Measurements from ENCODE around the gene CXCR1. TPM values are rescaled to one million over a fixed set of nuclear protein-coding genes. Genes with fewer than 3 reads are reported as not detected.
A peak's percentile ranks its signal among the peaks of the same experiment; 100 is the strongest.

Gene CXCR1
- total and polyA plus RNA-seq, 7 donors, result 0.07 to 1.2 (median 0.46) TPM; not detected in 4

GRCh38 chr2:218168635-218169462 lies 2.1 kb upstream of the CXCR1 start:
- Histone ChIP-seq H3K4me1 (peaks cover 0 to 10% (median 0%) of the 10 kb centered on the region in 4 donors), H3K4me3 (no peak overlapping the region), H3K27me3 (no peaks in the 10 kb centered on the region), H3K9me3 (no peaks in the 10 kb centered on the region), H3K36me3 (no peaks in the 10 kb centered on the region), H3K27ac (no peak overlapping the region)
- WGBS, 2 donors, result 49 to 58% methylated on average over 9 of the region's 9 CpGs
- intact Hi-C loops (cut with DNase I), result no loop called here
- peak; percentile 75 for DNase-seq
- peak; percentile 26 to 63 (median 34) for TF ChIP-seq CTCF (IDR thresholded peaks at IDR 0.05)
- TF ChIP-seq POLR2A (IDR thresholded peaks at IDR 0.05), result no peak

DNA sequence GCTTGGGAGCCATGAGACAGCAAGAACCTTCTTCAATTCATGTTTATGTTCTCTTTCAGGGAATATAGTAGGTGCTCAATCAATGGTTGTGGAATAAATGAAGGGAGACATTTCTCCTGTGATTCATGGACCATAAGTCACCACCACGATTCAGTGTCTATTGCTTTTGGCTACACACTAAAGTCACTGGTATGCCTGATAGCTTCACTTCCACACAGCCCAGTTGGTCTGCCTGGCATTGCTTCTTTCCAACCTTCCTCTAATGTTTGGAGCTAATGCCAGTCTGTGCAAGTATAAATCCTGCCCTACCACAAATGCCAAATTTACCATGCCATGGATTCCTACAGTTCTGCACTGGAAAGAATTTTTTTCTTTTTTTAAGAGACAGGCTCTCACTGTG lies 1.3 kb upstream of the CXCR1 start:
- no peaks in the 10 kb centered on the region for H3K36me3 ChIP-seq
- 82 to 90% methylated on average over 1 of the region's 1 CpG for WGBS, 2 donors

GRCh38 chr2:218162814-218163213 lies 3.9 kb downstream of the CXCR1 start:
- WGBS, 2 donors, result 82 to 98% methylated on average over 1 of the region's 1 CpG
- H3K27ac ChIP-seq, result no peak overlapping the region
- H3K9me3 ChIP-seq, result no peaks in the 10 kb centered on the region
- no peaks in the 10 kb centered on the region for H3K27me3 ChIP-seq
- TF ChIP-seq POLR2A (IDR thresholded peaks at IDR 0.05) (no peak), EP300 (IDR thresholded peaks at IDR 0.05) (no peak), CTCF (IDR thresholded peaks at IDR 0.05) (no peak), POLR2AphosphoS5 (IDR thresholded peaks at IDR 0.05) (no peak)
- intact Hi-C loops (cut with DNase I), result no loop called here
- no peaks in the 10 kb centered on the region for H3K36me3 ChIP-seq
- H3K4me3 ChIP-seq, result no peak overlapping the region
- no peak for DNase-seq
- no peaks in the 10 kb centered on the region for H3K4me1 ChIP-seq

More for the DNA sequence above, 1.3 kb upstream of the CXCR1 start:
- intact Hi-C loops (cut with DNase I), result no loop called here
- H3K9me3 ChIP-seq, result no peaks in the 10 kb centered on the region
- no peak for TF ChIP-seq POLR2A (IDR thresholded peaks at IDR 0.05)
- TF ChIP-seq CTCF (IDR thresholded peaks at IDR 0.05), result no peak
- TF ChIP-seq POLR2AphosphoS5 (IDR thresholded peaks at IDR 0.05), result no peak
- TF ChIP-seq EP300 (IDR thresholded peaks at IDR 0.05), result no peak
- H3K4me1 ChIP-seq, result peaks cover 0 to 10% (median 0%) of the 10 kb centered on the region in 4 donors
- H3K4me3 ChIP-seq, result no peak overlapping the region
- no peaks in the 10 kb centered on the region for H3K27me3 ChIP-seq
- DNase-seq, result no peak
- no peak overlapping the region for H3K27ac ChIP-seq

DNA sequence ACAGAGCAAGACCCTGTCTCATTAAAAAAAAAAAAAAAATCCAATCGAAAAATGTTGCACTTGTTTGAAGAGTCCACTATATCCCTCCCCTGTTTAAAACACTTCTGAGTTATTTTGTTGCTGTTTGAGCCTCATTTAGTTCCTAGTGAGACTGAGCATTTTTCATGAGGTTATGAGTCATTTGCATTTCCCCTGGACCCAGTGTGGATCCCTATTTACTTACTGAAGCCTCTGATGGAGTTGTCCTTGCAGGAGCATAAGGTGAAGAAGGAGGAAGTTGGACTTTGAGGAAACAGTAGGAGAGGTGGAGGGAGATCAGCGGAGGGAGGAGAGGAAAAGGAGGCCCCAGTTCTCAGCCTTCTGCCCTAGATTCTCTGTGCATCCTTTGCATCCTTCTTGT lies 5.1 kb downstream of the CXCR1 start:
- no peak for TF ChIP-seq POLR2A (IDR thresholded peaks at IDR 0.05)
- TF ChIP-seq CTCF (IDR thresholded peaks at IDR 0.05), result no peak
- no peak for TF ChIP-seq POLR2AphosphoS5 (IDR thresholded peaks at IDR 0.05)
- TF ChIP-seq EP300 (IDR thresholded peaks at IDR 0.05), result no peak
- intact Hi-C loops (cut with DNase I), result no loop called here
- Histone ChIP-seq H3K4me1 (no peaks in the 10 kb centered on the region), H3K9me3 (no peaks in the 10 kb centered on the region), H3K27ac (no peak overlapping the region), H3K4me3 (no peak overlapping the region), H3K36me3 (no peaks in the 10 kb centered on the region), H3K27me3 (no peaks in the 10 kb centered on the region)
- WGBS, 2 donors, result 77 to 84% methylated on average over 2 of the region's 2 CpGs
- no peak for DNase-seq

Data from sigmoid colon (tissue), 7 donors.